Suppressor macrophage treated with lipopolysaccharide for 1 hour (primary cell): ENCODE data around the gene AGFG2.
"Not testable (repeated sequence)": the region's sequence is repeated elsewhere in the genome, so short reads cannot be mapped to it uniquely, and the experiment has no call there.

Experiments
- DNase-seq, 3 donors: peaks; one replicate each; pipeline ENCODE4 v3.0.0-alpha.2; 2020 to 2022

AGFG2 gene

DNA sequence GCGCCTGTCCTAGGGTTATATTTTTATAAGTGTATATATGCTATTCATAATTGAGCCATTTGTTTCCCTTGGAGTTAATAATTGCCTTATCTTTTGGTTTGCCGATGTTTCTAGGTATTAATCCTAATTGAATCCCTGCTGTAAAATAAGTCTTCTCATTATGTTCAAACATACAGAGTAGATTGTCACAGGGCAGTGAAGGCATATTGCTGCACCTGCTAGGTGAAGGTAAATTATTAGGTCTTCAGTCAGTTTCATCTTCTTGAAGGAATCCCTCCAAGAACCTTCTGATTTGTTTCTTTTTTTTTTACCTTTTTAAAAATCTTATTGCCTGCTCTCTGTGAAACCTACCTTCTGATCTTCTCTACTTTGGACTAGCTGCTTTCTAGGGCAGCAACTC lies 17.9 kb upstream of the AGFG2 start:
- DNase-seq: no peak

DNA sequence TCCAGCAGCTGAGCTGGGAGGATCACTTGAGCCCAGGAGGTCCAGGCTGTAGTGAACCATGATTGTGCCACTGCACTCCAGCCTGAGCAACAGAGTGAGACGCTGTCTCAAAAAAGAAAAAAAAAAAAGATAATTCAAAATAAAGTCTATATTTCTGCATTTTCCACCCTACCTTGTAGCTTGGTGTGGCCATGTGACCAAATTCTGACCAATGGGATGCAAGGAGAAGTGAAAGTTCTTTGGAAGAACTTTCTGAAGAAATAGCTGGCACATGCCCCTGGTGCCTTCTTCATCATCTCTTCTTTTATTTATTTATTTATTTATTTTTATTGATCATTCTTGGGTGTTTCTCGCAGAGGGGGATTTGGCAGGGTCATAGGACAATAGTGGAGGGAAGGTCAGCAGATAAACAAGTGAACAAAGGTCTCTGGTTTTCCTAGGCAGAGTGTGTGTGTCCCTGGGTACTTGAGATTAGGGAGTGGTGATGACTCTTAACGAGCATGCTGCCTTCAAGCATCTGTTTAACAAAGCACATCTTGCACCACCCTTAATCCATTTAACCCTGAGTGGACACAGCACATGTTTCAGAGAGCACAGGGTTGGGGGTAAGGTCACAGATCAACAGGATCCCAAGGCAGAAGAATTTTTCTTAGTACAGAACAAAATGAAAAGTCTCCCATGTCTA lies 17.0 kb upstream of the AGFG2 start:
- DNase-seq: peak; percentile 57 to 69 (median 62)

DNA sequence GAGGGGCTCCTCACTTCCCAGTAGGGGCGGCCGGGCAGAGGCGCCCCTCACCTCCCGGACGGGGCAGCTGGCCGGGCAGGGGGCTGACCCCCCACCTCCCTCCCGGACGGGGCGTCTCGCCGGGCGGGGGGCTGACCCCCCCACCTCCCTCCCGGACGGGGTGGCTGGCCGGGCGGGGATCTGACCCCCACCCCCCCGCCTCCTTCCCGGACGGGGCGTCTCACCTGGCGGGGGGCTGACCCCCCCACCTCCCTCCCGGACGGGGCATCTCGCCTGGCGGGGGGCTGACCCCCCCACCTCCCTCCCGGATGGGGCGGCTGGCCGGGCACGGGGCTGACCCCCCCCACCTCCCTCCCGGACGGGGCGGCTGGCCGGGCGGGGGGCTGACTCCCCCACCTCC lies 15.8 kb upstream of the AGFG2 start:
- not testable (repeated sequence) for DNase-seq

GRCh38 chr7:100528108-100528866 lies 10.7 kb upstream of the AGFG2 start:
- DNase-seq: not testable (repeated sequence)

DNA sequence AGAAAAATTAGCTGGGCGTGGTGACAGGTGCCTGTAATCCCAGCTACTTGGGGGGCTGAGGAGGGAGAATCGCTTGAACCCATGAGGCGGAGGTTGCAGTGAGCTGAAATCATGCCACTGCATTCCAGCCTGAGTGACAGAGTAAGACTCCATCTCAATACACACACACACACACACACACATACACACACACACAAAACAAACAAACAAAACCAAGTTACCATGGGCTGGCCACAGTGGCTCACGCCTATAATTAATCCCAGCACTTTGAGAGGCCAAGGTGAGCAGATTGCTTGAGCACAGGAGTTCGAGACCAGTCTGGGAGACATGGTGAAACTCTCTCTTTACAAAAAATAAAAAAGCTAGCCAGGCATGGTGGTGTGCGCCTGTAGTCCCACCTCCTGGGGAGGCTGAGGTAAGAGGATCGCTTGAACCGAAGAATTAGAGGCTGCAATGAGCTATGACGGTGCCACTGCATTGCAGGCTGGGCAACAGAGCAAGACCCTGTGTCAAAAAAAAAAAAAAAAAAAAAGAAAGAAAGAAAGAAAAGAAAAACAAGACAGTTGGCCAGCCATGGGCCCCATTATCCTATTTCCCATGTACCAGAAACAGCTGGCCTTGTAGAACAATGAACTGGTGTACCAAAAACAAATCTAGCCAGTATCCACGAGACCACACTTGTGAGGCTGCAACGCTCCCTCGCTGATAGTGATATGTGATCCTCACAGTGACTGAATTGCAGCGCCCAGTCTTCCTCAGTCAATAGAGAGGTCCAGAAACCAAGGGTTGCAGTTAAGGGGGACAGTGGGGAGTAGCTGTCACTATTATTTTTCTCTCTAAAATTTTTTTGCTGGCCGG lies 6.6 kb upstream of the AGFG2 start:
- no peak for DNase-seq

GRCh38 chr7:100535982-100536381 lies 3.0 kb upstream of the AGFG2 start:
- not testable (repeated sequence) for DNase-seq

DNA sequence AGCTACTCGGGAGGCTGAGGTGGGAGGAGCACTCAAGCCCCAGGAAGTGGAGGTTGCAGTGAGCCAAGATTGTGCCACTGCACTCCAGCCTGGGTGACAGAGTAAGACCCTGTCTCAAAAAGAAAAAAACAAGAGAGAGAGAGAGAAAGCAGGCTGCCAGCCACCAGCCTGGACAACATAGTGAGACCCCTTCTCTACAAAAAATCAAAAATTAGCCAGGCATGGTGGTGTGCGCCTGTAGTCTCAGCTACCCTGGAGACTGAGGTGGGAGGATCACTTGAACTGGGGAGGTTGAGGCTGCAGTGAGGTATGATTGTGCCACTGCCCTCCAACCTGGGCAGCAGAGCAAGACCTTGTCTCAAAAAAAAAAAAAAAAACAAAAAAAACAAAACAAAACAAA lies 2.3 kb upstream of the AGFG2 start:
- not testable (repeated sequence) for DNase-seq

- peak in 1 of 3 donors; percentile 20 for DNase-seq
Measured at GRCh38 chr7:100538348-100538653, 702 bp upstream of the AGFG2 start.

- DNase-seq: peak in 1 of 3 donors; percentile 18
Measured at GRCh38 chr7:100539436-100540006, 518 bp downstream of the AGFG2 start.

DNA sequence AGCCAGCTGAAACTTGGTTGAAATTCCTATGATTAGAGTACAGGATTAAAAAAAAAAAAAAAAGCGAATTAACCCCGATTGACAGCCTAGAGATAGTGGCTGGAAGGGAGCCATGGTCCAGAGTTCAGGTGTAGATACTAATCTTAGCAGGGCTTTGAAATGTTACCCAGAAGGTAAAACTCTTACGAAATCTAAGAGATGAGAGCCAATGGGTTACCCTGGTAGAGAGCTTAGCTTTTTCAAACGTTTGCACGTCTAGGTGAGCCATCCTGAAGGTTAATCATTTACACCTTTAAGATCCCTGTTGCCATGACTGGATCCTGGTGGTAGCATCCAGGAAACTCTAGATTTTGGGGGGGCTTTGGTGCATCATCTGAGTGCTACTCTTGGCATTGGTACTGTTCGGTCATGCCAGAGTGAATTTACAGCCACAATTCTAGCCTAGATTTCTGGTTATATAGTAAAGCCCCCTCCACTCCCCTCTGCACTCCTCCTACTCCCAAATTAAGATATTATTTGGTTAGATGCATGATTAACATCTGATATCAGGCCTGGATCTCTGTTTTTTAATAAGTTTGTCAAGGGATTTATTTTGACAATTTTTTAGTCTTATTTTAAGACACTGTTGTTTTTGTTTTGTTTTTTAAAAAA lies 1.2 kb downstream of the AGFG2 start:
- no peak for DNase-seq

- peak in 1 of 3 donors; percentile 24 for DNase-seq
Measured at GRCh38 chr7:100541309-100541708, 2.3 kb downstream of the AGFG2 start.

GRCh38 chr7:100543586-100543985 lies 4.6 kb downstream of the AGFG2 start:
- DNase-seq: no peak

GRCh38 chr7:100544386-100544785 lies 5.4 kb downstream of the AGFG2 start:
- DNase-seq: no peak

DNA sequence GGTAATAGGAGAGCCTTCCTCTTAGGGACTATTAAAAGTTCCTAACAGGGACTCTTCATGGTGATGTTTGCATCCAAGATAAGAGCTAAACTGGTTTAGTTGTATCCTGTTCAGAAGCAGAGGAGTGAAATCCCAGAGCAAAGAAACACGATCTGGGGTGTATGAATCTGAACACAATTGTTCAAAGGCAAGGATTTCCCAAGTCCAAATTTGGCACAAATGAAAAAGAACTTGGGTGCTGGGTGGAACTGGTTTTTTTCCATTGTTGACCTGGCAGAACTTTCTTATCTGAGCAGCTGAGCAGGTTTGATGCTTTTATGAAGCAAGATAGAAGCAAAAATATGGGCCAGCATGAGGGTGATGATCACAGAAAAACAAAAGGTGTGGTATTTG lies 6.0 kb downstream of the AGFG2 start:
- no peak for DNase-seq

DNA sequence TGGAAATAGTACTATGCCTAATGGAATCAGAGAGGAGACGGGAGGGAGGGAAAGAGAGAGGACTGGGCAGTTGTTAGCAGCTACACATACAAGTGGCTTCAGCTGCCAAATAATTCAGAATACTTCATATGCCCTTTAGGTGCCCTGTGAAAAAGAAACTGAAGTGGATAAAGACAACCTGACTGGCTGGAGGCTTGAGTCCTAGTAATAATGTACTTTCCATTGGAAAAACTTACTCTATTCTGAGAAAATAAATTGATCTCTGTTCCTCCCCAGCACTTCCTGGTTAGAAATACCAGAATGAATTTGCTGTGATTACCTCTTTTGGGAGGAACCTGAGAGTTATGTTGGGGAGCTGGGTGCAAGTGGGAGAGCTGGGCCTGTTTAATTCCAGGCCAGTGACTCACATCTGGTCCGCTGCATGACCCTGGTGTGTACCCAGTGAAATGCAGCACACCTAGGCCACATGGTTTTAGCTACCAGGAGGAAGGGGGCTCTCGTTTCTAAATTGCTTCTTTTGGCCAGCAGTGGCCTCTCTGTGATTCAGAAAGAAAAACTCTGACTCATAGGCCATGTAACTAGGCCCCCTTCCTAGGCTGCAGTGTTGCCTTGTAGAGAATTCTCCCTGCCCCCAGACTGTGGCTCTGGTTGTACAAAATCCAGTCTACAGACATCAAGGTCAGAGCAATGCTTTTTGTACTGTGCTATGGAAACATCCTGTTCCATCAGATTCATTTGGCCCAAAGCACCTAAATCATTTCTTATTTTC lies 6.5 kb downstream of the AGFG2 start:
- peak; percentile 49 to 73 (median 56) for DNase-seq

GRCh38 chr7:100546129-100546925 lies 7.3 kb downstream of the AGFG2 start:
- no peak for DNase-seq

DNA sequence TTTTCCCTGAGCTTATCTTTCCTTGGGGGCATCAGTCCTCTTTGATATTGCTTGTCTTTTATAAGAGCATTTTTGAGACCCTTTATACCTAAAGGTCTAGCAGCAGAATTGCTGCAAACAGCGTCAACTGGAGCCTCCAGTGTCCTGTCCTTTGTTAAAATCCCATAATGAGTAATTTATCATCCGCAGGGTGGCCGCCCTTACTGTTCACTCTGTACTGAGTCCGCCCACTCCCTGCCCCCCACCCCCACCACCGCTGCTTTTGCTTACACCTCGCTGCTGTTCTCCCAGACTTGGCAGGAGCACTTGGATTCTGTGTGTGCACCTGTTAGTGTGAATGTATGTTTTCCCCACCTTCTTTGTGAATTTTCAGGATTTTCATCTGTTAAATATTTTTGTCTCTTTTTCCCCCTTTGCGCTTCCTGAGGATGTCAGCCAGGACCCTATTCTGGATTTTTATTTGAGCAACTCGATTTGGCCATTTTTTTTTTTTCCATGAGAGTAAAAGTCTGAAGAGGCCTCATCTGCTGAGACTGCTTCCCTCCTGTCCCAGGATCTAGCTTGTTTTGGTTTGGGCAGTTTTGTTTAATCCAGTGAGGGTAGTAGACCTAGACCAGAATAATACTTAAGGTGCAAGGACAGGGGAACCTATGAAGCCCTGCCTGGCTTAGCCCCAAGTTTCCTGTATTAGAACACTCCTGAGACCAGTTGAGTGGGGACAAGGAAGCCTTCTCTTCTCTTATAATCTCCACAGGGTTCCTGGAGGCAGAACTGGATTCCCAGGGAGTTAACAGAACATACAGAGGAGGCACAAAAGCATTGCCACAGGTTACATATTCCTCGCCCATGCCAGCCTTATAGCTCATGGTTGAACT lies 8.2 kb downstream of the AGFG2 start:
- no peak for DNase-seq

- peak in 2 of 3 donors; percentile 20 to 40 for DNase-seq
Measured at GRCh38 chr7:100547872-100548271, 8.9 kb downstream of the AGFG2 start.

DNA sequence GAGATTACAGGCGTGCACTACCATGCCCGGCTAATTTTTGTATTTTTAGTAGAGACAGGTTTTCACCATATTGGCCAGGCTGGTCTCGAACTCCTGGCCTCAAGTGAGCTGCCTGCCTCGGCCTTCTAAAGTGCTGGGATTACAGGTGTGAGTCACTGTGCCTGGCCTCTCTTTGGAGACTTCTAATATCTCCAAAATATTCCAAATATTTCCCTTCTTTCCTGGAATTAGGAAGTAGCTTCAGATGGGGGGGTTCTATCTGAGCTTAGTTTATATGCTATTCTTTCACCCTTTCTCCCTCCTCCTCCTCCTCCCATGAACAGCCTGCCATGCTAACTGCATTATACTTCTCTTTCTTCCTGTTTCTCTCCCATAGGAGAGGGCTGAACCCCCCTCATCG lies 9.4 kb downstream of the AGFG2 start:
- DNase-seq: not testable (repeated sequence)

GRCh38 chr7:100552532-100552931 lies 13.5 kb downstream of the AGFG2 start:
- DNase-seq: no peak
